ENCODE data around the gene MAPK10.

DNA sequence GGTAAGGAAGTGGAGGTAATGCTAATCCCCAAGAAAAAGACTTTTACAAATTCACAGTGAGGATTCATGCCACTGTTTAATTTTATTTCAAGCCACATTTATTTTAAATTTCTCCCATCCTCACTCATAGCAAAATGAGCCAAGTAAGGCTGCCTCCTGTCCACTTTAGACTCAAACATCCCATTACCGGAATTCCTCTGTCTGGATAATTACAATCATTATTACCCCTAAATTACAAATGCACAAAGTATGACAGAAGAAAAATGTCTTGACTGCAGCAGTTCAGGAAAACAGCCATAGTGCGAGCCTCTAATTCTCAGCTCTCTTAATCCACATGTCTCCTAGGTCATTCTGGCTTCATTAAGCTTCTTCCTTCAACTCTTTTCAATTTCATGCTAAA is 57.0 kb downstream of the MAPK10 start:
- no peak for TF ChIP-seq CREB1 (CRISPR knock-in tag; IDR thresholded peaks at IDR 0.05)
- TF ChIP-seq HMGA2 (CRISPR knock-in tag; IDR thresholded peaks at IDR 0.05), result no peak

Data from WTC11 (cell line).